OCI-LY7 (cell line): Measurements from ENCODE around the gene FBN1. TPM values are rescaled to one million over a fixed set of nuclear protein-coding genes. Genes with fewer than 3 reads are reported as not detected.

Experiments used
- BruUV-seq: library from RNA; stranded (reverse); fragments of 400-500 nt; replicated peaks from 2 replicates; lab custom pipeline; 2021; lab: Mats Ljungman, UMichigan
- CTCF ChIA-PET: fragments of 300-600 bp; sonication (Branson Sonifier 250); formaldehyde crosslinking; loops from one replicate; lab custom pipeline; 2022; ENCODE audit warnings: antibody characterized with exemption; ENCODE audit not compliant: unreplicated experiment; lab: Charles Lee
- POLR2A ChIA-PET: fragments of 300-600 bp; sonication (Branson Sonifier 250); formaldehyde crosslinking; loops from one replicate; lab custom pipeline; 2022; ENCODE audit warnings: antibody characterized with exemption; lab: Charles Lee
- DNase-seq: peaks from one replicate; pipeline ENCODE4 v3.0.0-alpha.2; 2015; ENCODE audit warnings: low spot score
- H2AFZ ChIP-seq: fragments of 200-600 bp; sonication (generic), shearing (Covaris generic); 2 replicates; pipeline ENCODE4 v1.6.1; 2014; ENCODE audit warnings: mild to moderate bottlenecking, antibody characterized with exemption, low read length, moderate library complexity
- H3K27ac ChIP-seq: fragments of 200-600 bp; sonication (generic); 2 replicates; pipeline ENCODE4 v1.5.1; 2014; ENCODE audit warnings: mixed run types, low read depth, mild to moderate bottlenecking, moderate library complexity, low read length, inconsistent platforms; ENCODE audit not compliant: poor library complexity, severe bottlenecking
- H3K36me3 ChIP-seq: fragments of 200-600 bp; sonication (generic); 2 replicates; pipeline ENCODE4 v1.6.1; 2014; ENCODE audit warnings: mild to moderate bottlenecking, antibody characterized with exemption, low read length, moderate library complexity, mixed read lengths; ENCODE audit not compliant: insufficient read depth
- H3K4me1 ChIP-seq: fragments of 200-600 bp; sonication (generic); 2 replicates; pipeline ENCODE4 v1.5.1; 2014; ENCODE audit warnings: mild to moderate bottlenecking, low read length; ENCODE audit not compliant: insufficient read depth, poor library complexity, severe bottlenecking
- H3K4me2 ChIP-seq: fragments of 200-600 bp; sonication (generic); 2 replicates; pipeline ENCODE4 v1.6.1; 2014; ENCODE audit warnings: mild to moderate bottlenecking, low read length
- H3K4me3 ChIP-seq: fragments of 200-600 bp; sonication (generic); 2 replicates; pipeline ENCODE4 v1.5.1; 2014; ENCODE audit warnings: mild to moderate bottlenecking, low read depth, low read length; ENCODE audit not compliant: poor library complexity, severe bottlenecking
- H3K79me2 ChIP-seq: fragments of 200-600 bp; sonication (generic); 2 replicates; pipeline ENCODE4 v1.6.1; 2016; ENCODE audit warnings: low read depth, mild to moderate bottlenecking, low read length, moderate library complexity, mixed read lengths; ENCODE audit not compliant: insufficient read depth
- H3K9me2 ChIP-seq: fragments of 200-600 bp; sonication (generic); 2 replicates; pipeline ENCODE4 v1.6.1; 2016; ENCODE audit warnings: mild to moderate bottlenecking, low read length, mixed read lengths; ENCODE audit not compliant: insufficient read depth
- H3K9me3 ChIP-seq: fragments of 200-600 bp; sonication (generic); 2 replicates; pipeline ENCODE4 v1.6.1; 2014; ENCODE audit warnings: mild to moderate bottlenecking, mixed run types, low read length, mixed read lengths
- H4K20me1 ChIP-seq: fragments of 200-600 bp; sonication (generic); 2 replicates; pipeline ENCODE4 v1.6.1; 2014; ENCODE audit warnings: mild to moderate bottlenecking, antibody characterized with exemption, low read length, moderate library complexity, mixed read lengths; ENCODE audit not compliant: insufficient read depth
- EZH2phosphoT487 ChIP-seq: fragments of 200-600 bp; sonication (generic); IDR thresholded peaks from 2 replicates; pipeline ENCODE4 v1.6.1; 2018; ENCODE audit warnings: low read depth, borderline replicate concordance, mild to moderate bottlenecking, mixed run types, antibody characterized with exemption, low read length, moderate library complexity, mixed read lengths
- intact Hi-C: fragments of 100-400 bp; cut with micrococcal nuclease; formaldehyde crosslinking; loops from one replicate; pipeline ENCODE4 v1.10.0; 2022; ENCODE audit not compliant: unreplicated experiment
- total RNA-seq, 2 experiments: library from RNA; depleted of rRNA in 1 of 2; stranded (reverse); fragments of >200 nt in 1 of 2; shearing (Covaris generic) in 1 of 2; gene quantifications; 2 replicates each; pipeline ENCODE4 v1.2.3, GENCODE V29; 2014 to 2022
- TF ChIP-seq, protein P1 (sequence below): fragments of 200-600 bp; sonication (generic); conservative IDR thresholded peaks from 2 replicates; pipeline ENCODE4 v1.5.1; 2014; ENCODE audit warnings: mild to moderate bottlenecking, antibody characterized with exemption, low read length, moderate library complexity, mixed read lengths

Gene FBN1
- total RNA-seq, 2 experiments from 2014 or later, result 0.68 to 1.0 TPM

GRCh38 chr15:48546296-48546695 lies 99.2 kb downstream of the FBN1 start:
- Histone ChIP-seq H3K4me2 (no peak overlapping the region), H3K9me2 (no peaks in the 10 kb centered on the region), H3K79me2 (no peaks in the 10 kb centered on the region), H3K36me3 (no peaks in the 10 kb centered on the region), H3K4me1 (no peaks in the 10 kb centered on the region), H3K4me3 (no peak overlapping the region), H3K9me3 (no peaks in the 10 kb centered on the region), H2AFZ (no peak overlapping the region), H3K27ac (no peak overlapping the region), H4K20me1 (no peaks in the 10 kb centered on the region)
- DNase-seq, result no peak
- ChIA-PET CTCF (no interaction called here), POLR2A (no interaction called here)
- no TSS peak for BruUV-seq
- intact Hi-C loops, result no loop called here
- TF ChIP-seq, protein P1, sequence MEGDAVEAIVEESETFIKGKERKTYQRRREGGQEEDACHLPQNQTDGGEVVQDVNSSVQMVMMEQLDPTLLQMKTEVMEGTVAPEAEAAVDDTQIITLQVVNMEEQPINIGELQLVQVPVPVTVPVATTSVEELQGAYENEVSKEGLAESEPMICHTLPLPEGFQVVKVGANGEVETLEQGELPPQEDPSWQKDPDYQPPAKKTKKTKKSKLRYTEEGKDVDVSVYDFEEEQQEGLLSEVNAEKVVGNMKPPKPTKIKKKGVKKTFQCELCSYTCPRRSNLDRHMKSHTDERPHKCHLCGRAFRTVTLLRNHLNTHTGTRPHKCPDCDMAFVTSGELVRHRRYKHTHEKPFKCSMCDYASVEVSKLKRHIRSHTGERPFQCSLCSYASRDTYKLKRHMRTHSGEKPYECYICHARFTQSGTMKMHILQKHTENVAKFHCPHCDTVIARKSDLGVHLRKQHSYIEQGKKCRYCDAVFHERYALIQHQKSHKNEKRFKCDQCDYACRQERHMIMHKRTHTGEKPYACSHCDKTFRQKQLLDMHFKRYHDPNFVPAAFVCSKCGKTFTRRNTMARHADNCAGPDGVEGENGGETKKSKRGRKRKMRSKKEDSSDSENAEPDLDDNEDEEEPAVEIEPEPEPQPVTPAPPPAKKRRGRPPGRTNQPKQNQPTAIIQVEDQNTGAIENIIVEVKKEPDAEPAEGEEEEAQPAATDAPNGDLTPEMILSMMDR, result no peak
- TF ChIP-seq EZH2phosphoT487, result no peak

GRCh38 chr15:48544778-48545177 lies 100.7 kb downstream of the FBN1 start:
- Histone ChIP-seq H3K27ac (no peak overlapping the region), H2AFZ (no peak overlapping the region), H3K4me2 (no peak overlapping the region), H3K79me2 (no peaks in the 10 kb centered on the region), H3K4me3 (no peak overlapping the region), H3K9me2 (no peaks in the 10 kb centered on the region), H4K20me1 (no peaks in the 10 kb centered on the region), H3K4me1 (no peaks in the 10 kb centered on the region), H3K36me3 (no peaks in the 10 kb centered on the region), H3K9me3 (no peaks in the 10 kb centered on the region)
- no peak for TF ChIP-seq EZH2phosphoT487
- TF ChIP-seq, protein P1, result no peak
- ChIA-PET POLR2A (no interaction called here), CTCF (no interaction called here)
- DNase-seq, result no peak
- intact Hi-C loops, result no loop called here
- no TSS peak for BruUV-seq

DNA sequence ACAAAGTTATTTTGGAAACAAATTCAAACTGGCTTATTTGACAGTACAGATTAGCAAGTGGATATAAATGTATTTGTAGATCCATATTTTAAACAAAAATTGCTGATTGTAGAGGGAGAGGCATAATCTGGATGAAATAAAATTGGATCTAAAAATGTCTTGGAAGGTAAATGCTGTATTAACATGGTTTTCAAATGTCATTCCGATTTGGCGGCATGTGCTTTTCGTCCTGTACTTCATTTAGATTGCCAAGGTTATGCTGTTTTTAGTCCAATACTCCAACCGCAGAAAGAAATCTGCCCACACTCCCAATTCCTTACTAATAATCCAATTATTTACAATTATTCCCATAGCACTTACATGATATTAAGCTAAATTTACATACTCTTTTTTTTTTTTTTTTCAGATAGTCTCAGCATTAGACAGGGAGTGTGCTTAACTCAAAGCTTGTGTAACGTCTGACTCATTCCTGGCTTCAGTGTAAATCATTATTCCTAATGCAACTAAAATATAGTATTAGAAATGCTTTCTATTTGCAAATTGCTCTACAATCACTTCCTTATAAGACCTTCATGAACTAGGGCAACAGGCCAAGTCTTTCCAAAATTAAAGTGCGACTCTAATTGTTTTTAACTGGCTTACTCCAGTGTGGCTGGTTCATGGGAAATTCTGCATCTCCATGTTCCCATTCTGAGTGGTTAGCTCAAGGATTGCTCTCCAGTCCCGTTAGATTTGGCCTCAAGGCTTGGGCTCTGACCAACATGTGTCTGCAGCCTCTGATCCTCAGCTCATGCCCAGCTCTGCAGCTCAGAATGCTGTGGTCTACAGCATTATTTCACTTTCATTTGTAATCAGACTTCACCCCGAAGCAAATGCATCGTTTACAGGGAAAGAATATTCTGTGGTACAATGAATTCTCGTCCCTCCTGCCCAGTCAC lies 103.9 kb downstream of the FBN1 start:
- Histone ChIP-seq H2AFZ (no peak overlapping the region), H3K9me2 (no peaks in the 10 kb centered on the region), H3K4me2 (no peak overlapping the region), H4K20me1 (no peaks in the 10 kb centered on the region), H3K4me1 (no peaks in the 10 kb centered on the region), H3K79me2 (no peaks in the 10 kb centered on the region), H3K36me3 (no peaks in the 10 kb centered on the region), H3K27ac (no peak overlapping the region), H3K4me3 (no peak overlapping the region), H3K9me3 (no peaks in the 10 kb centered on the region)
- no TSS peak for BruUV-seq
- ChIA-PET CTCF (no interaction called here), POLR2A (no interaction called here)
- DNase-seq, result no peak
- TF ChIP-seq, protein P1, result no peak
- TF ChIP-seq EZH2phosphoT487, result no peak
- intact Hi-C loops, result no loop called here
